ENCODE measurements around the gene CPNE9. TPM values are rescaled to one million over a fixed set of nuclear protein-coding genes. Genes with fewer than 3 reads are reported as not detected.
A peak's percentile ranks its signal among the peaks of the same experiment; 100 is the strongest.

The CPNE9 gene
- total and polyA plus RNA-seq, 2 of the 8 experiments (the other 6 are each of a cell fraction or from before 2014, with no cell fraction given), result 4.8 to 6.0 TPM

DNA sequence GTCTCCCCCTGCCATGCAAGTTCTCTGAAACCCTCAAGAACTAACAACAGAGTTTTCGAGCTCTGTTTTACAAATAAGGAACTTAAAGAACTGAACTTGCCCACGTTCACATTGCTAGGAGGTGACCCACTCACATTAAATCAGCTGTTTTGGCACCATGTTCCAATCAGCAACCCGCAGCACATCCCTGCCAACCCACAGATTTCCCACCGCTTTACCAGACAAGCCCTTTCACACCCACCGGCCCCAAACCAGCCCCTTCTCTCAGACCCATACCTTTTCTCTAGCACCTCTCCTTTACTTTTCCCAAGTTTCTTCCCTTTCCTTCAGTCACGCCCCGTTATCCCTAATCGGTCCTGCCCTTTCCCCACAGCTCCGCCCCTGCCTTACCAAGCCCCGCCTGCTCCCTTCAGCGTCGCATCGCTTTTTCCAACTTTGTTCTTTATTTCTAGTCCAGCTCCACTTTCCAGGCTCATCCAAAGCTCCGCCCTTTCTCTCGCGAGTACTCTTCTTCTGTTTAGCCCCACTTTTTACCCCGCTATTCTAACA, 27.1 kb downstream of the CPNE9 start (continued):
- TF ChIP-seq CHD2 (IDR thresholded peaks at IDR 0.05; ENCODE audit: low read length) (no peak), SIRT6 (IDR thresholded peaks at IDR 0.05; ENCODE audit: low read length) (no peak), KDM4A (IDR thresholded peaks at IDR 0.05; ENCODE audit: low read depth, low read length, severe bottlenecking) (peak; percentile 39)
